ENCODE measurements around the gene SKIC2.
A peak's percentile ranks its signal among the peaks of the same experiment; 100 is the strongest.
"Not testable (repeated sequence)": the region's sequence is repeated elsewhere in the genome, so short reads cannot be mapped to it uniquely, and the experiment has no call there.

SKIC2 gene

GRCh38 chr6:31979238-31979898 is 20.4 kb downstream of the SKIC2 start:
- no peak for TF ChIP-seq CTCF (IDR thresholded peaks at IDR 0.05; ENCODE audit: extremely low read depth, insufficient read depth, missing control alignments)
- DNase-seq (ENCODE audit: low spot score): no peak
- in situ Hi-C loops (cut with MboI; ENCODE audit: low pct_unique_long_range_greater_than_20kb, low sequenced_read_pairs, unreplicated experiment): no loop called here

DNA sequence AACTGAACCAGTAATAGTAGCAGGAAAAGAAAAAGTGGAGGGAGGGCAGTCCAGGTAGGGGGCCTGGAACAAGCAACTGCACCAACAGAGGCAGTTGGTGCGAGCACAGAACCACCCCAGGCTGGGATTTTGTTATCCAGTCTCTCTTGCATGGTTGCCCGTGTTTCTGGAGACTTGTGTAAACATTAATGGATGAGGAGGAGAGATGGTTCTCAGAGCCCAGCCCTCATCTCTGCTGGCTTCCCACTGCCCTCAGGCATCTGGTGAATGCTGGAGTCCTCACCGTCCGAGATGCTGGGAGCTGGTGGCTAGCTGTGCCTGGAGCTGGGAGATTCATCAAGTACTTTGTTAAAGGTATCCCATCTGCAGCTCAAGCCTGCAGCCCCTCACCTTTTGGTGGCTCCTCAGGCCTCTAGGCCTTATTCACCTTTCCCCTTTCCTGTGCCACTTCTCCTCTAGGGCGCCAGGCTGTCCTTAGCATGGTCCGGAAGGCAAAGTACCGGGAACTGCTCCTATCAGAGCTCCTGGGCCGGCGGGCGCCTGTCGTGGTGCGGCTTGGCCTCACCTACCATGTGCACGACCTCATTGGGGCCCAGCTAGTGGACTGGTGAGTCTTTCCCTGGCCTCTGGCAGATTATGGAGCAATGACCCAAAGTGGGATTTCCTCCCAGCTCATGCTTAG is 21.4 kb downstream of the SKIC2 start:
- DNase-seq (ENCODE audit: low spot score); in situ Hi-C loops (cut with MboI; ENCODE audit: low pct_unique_long_range_greater_than_20kb, low sequenced_read_pairs, unreplicated experiment): not testable (repeated sequence)

DNA sequence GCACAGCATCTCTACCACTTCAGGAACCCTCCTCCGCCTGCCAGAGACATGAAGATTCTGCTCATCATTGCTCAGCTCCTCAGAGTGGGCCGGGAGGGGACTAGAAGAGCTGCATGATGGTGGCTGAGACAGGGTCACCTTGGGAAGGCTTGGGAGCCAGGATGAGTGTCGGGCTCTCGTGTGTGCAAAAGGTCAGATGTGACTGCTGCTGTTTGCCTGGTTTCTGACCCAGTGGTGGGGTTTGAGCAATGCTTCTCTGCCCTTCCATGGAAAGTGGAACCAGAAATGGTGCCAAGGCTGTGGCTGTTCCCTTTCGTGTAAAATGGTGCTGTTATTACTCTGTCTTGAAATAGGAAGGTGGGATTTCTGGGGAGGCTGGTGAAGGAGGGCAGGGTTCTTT is 22.0 kb downstream of the SKIC2 start:
- in situ Hi-C loops (cut with MboI; ENCODE audit: low pct_unique_long_range_greater_than_20kb, low sequenced_read_pairs, unreplicated experiment); DNase-seq (ENCODE audit: low spot score): not testable (repeated sequence)

- DNase-seq (ENCODE audit: low spot score); in situ Hi-C loops (cut with MboI; ENCODE audit: low pct_unique_long_range_greater_than_20kb, low sequenced_read_pairs, unreplicated experiment): not testable (repeated sequence)
These were observed 22.8 kb downstream of the SKIC2 start, which contains the start of gene C4A for GRCh38 chr6:31981744-31982143. TSS of gene C4A (plus strand) at chr6:31982057. CDS start at chr6:31982108, 51 bp downstream.

- in situ Hi-C loops (cut with MboI; ENCODE audit: low pct_unique_long_range_greater_than_20kb, low sequenced_read_pairs, unreplicated experiment); DNase-seq (ENCODE audit: low spot score): not testable (repeated sequence)
These were observed 30.4 kb downstream of the SKIC2 start for GRCh38 chr6:31989363-31989762.

GRCh38 chr6:31994421-31994820 is 35.4 kb downstream of the SKIC2 start:
- in situ Hi-C loops (cut with MboI; ENCODE audit: low pct_unique_long_range_greater_than_20kb, low sequenced_read_pairs, unreplicated experiment): not testable (repeated sequence)

DNA sequence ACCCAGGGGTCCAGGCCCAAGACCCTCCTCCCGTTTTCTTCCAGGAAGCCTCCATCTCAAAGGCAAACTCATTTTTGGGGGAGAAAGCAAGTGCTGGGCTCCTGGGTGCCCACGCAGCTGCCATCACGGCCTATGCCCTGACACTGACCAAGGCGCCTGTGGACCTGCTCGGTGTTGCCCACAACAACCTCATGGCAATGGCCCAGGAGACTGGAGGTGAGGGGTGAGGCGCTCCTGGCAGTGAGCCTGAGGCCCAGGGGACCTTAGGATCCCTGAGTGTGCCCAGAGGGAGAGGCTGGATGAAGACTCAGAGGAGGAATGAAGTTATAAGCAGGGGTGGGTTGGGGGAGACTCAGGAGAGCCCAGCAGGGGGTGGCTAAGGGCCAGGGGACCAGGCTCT is 37.4 kb downstream of the SKIC2 start:
- in situ Hi-C loops (cut with MboI; ENCODE audit: low pct_unique_long_range_greater_than_20kb, low sequenced_read_pairs, unreplicated experiment); DNase-seq (ENCODE audit: low spot score): not testable (repeated sequence)

More at GRCh38 chr6:31994421-31994820, 35.4 kb downstream of the SKIC2 start:
- DNase-seq (ENCODE audit: low spot score): not testable (repeated sequence)

- DNase-seq (ENCODE audit: low spot score); in situ Hi-C loops (cut with MboI; ENCODE audit: low pct_unique_long_range_greater_than_20kb, low sequenced_read_pairs, unreplicated experiment): not testable (repeated sequence)
These were observed 43.7 kb downstream of the SKIC2 start for GRCh38 chr6:32002546-32003268.

DNA sequence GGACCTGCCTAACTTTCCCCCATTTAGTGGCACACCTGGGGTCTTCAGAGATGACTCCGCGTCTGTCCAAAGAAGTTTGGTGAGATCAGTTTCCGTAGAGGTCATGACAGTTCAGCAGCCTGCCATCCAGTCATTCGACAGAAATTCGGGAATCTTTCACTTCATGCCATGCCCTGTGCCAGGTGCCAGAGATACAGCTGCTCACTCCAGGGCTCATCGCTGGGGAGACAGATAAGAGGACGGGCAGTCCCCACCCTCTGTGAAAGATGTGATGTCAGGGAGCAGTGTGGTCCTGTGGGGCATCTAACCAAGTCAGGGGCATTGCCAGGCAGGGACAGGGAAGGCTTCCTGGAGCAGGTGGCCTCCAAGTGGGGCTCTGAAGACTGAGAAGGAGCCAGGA is 44.3 kb downstream of the SKIC2 start:
- in situ Hi-C loops (cut with MboI; ENCODE audit: low pct_unique_long_range_greater_than_20kb, low sequenced_read_pairs, unreplicated experiment); DNase-seq (ENCODE audit: low spot score): not testable (repeated sequence)

DNA sequence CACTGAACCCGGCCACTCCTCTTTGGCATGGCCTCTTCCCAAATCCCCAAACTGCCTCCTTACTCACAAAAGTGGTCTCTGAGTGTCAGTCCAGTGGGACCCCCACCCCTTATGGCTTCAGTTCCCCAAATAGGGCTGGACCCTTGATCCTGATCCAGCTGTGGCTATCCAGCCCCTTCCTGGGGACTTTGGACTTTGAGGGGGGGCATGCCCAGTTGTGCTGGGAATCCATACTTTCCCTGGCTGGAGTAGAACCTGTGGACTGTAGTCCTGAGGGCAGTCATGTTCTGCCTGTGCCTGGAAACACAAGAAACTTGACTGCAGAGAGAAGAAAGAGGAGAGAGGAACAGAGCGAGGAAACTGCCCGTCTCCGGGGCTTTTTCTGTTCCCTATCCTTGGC is 45.4 kb downstream of the SKIC2 start:
- DNase-seq (ENCODE audit: low spot score); in situ Hi-C loops (cut with MboI; ENCODE audit: low pct_unique_long_range_greater_than_20kb, low sequenced_read_pairs, unreplicated experiment): not testable (repeated sequence)

GRCh38 chr6:32004864-32005537 is 46.0 kb downstream of the SKIC2 start:
- in situ Hi-C loops (cut with MboI; ENCODE audit: low pct_unique_long_range_greater_than_20kb, low sequenced_read_pairs, unreplicated experiment); DNase-seq (ENCODE audit: low spot score): not testable (repeated sequence)

GRCh38 chr6:32005538-32005880 is 46.5 kb downstream of the SKIC2 start:
- DNase-seq (ENCODE audit: low spot score); in situ Hi-C loops (cut with MboI; ENCODE audit: low pct_unique_long_range_greater_than_20kb, low sequenced_read_pairs, unreplicated experiment): not testable (repeated sequence)

DNA sequence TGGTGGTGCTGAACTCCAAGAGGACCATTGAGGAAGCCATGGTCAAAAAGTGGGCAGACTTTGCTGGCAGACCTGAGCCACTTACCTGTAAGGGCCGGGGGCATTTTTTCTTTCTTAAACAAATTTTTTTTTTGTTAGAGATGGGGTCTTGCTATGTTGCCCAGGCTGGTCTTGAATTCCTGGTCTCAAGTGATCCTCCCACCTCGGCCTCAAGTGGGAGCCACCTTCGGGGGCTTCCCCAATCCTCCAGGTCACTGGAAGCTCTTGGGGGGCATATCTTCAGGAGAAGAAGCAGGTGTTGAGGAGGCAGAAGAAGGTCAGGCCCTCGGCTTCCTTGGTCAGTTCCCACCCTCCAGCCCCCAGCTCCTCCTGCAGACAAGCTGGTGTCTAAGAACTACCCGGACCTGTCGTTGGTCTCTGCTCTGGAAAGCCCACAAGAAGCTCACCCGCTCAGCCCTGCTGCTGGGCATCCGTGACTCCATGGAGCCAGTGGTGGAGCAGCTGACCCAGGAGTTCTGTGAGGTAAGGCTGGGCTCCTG is 47.1 kb downstream of the SKIC2 start:
- peak; percentile 3 for DNase-seq (ENCODE audit: low spot score)
- in situ Hi-C loops (cut with MboI; ENCODE audit: low pct_unique_long_range_greater_than_20kb, low sequenced_read_pairs, unreplicated experiment): not testable (repeated sequence)

- DNase-seq (ENCODE audit: low spot score); in situ Hi-C loops (cut with MboI; ENCODE audit: low pct_unique_long_range_greater_than_20kb, low sequenced_read_pairs, unreplicated experiment): not testable (repeated sequence)
These were observed 48.1 kb downstream of the SKIC2 start for GRCh38 chr6:32007086-32007485.

DNA sequence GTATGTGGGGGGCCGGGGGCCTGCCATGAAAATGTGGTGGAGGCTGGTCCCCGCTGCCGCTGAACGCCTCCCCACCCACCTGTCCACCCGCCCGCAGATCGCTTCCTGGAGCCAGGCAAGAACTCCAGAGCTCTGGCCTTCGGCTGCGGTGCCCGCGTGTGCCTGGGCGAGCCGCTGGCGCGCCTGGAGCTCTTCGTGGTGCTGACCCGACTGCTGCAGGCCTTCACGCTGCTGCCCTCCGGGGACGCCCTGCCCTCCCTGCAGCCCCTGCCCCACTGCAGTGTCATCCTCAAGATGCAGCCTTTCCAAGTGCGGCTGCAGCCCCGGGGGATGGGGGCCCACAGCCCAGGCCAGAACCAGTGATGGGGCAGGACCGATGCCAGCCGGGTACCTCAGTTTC is 49.1 kb downstream of the SKIC2 start:
- DNase-seq (ENCODE audit: low spot score); in situ Hi-C loops (cut with MboI; ENCODE audit: low pct_unique_long_range_greater_than_20kb, low sequenced_read_pairs, unreplicated experiment): not testable (repeated sequence)

GRCh38 chr6:32008616-32009015 is 49.6 kb downstream of the SKIC2 start:
- in situ Hi-C loops (cut with MboI; ENCODE audit: low pct_unique_long_range_greater_than_20kb, low sequenced_read_pairs, unreplicated experiment); DNase-seq (ENCODE audit: low spot score): not testable (repeated sequence)
